ENCODE results near the gene C16orf90. TPM values are rescaled to one million over a fixed set of nuclear protein-coding genes. Genes with fewer than 3 reads are reported as not detected.

Gene C16orf90
- not detected in 3 replicates for total RNA-seq

- no peaks in the 10 kb centered on the region for H3K36me3 Mint-ChIP-seq
- no peak within 1 kb of the TSS for H3K27ac Mint-ChIP-seq
- DNase-seq (ENCODE audit: low spot score in 2 of 2, unreplicated experiment in 2 of 2) = no peak
- no peak within 1 kb of the TSS for H3K4me3 Mint-ChIP-seq
- no peaks in the 10 kb centered on the region for H3K27me3 Mint-ChIP-seq (ENCODE audit: low read depth)
- H3K9me3 Mint-ChIP-seq = no peaks in the 10 kb centered on the region
- no peaks in the 10 kb centered on the region for H3K4me1 Mint-ChIP-seq
- TF ChIP-seq CTCF (IDR thresholded peaks at IDR 0.05; ENCODE audit: unreplicated experiment) = no peak
Observed at GRCh38 chr16:3495176-3495575, at the start of gene C16orf90. C16orf90 (minus strand) TSS chr16:3495489; CDS start chr16:3495421, 68 bp downstream.

- H3K4me1 Mint-ChIP-seq = no peaks in the 10 kb centered on the region
- no peak for DNase-seq (ENCODE audit: low spot score in 2 of 2, unreplicated experiment in 2 of 2)
- no peak overlapping the region for H3K27ac Mint-ChIP-seq
- no peaks in the 10 kb centered on the region for H3K9me3 Mint-ChIP-seq
- H3K27me3 Mint-ChIP-seq (ENCODE audit: low read depth) = no peaks in the 10 kb centered on the region
- peaks cover 3% of the 10 kb centered on the region for H3K36me3 Mint-ChIP-seq
- TF ChIP-seq CTCF (IDR thresholded peaks at IDR 0.05; ENCODE audit: unreplicated experiment) = no peak
- H3K4me3 Mint-ChIP-seq = no peak overlapping the region
Observed at GRCh38 chr16:3542601-3543373, 47.5 kb upstream of the C16orf90 start.

- no peak for TF ChIP-seq CTCF (IDR thresholded peaks at IDR 0.05; ENCODE audit: unreplicated experiment)
- Mint-ChIP-seq H3K9me3 (no peaks in the 10 kb centered on the region), H3K27me3 (ENCODE audit: low read depth) (no peaks in the 10 kb centered on the region), H3K36me3 (peaks cover 7% of the 10 kb centered on the region), H3K27ac (no peak overlapping the region), H3K4me1 (no peaks in the 10 kb centered on the region), H3K4me3 (no peak overlapping the region)
- no peak for DNase-seq (ENCODE audit: low spot score in 2 of 2, unreplicated experiment in 2 of 2)
Observed at GRCh38 chr16:3541527-3542155, 46.4 kb upstream of the C16orf90 start.

- Mint-ChIP-seq H3K27me3 (ENCODE audit: low read depth) (no peaks in the 10 kb centered on the region), H3K27ac (no peak overlapping the region), H3K4me1 (no peaks in the 10 kb centered on the region), H3K9me3 (no peaks in the 10 kb centered on the region), H3K4me3 (no peak overlapping the region), H3K36me3 (peaks cover 29% of the 10 kb centered on the region)
- no peak for TF ChIP-seq CTCF (IDR thresholded peaks at IDR 0.05; ENCODE audit: unreplicated experiment)
- DNase-seq (ENCODE audit: low spot score in 2 of 2, unreplicated experiment in 2 of 2) = no peak
Observed at GRCh38 chr16:3538222-3538621, 42.9 kb upstream of the C16orf90 start.

- Mint-ChIP-seq H3K36me3 (peaks cover 37% of the 10 kb centered on the region), H3K4me3 (no peak overlapping the region), H3K4me1 (no peaks in the 10 kb centered on the region), H3K27me3 (ENCODE audit: low read depth) (no peaks in the 10 kb centered on the region), H3K9me3 (no peaks in the 10 kb centered on the region), H3K27ac (no peak overlapping the region)
- no peak for DNase-seq (ENCODE audit: low spot score in 2 of 2, unreplicated experiment in 2 of 2)
- TF ChIP-seq CTCF (IDR thresholded peaks at IDR 0.05; ENCODE audit: unreplicated experiment) = no peak
Observed at GRCh38 chr16:3536851-3537250, 41.6 kb upstream of the C16orf90 start.

Data from mesothelial cell of epicardium (in vitro differentiated cells).